Activated CD4-positive, alpha-beta T cell treated with anti-CD3 and anti-CD28 coated beads, Interleukin-2, amount 50 U/mL, for 1 hour (primary cell): ENCODE results near the gene TMPO.
"Not testable (repeated sequence)": the region's sequence is repeated elsewhere in the genome, so short reads cannot be mapped to it uniquely, and the experiment has no call there.

Experiments used
- DNase-seq: peaks from one replicate; pipeline ENCODE4 v3.0.0-alpha.2; 2020

Gene TMPO

DNA sequence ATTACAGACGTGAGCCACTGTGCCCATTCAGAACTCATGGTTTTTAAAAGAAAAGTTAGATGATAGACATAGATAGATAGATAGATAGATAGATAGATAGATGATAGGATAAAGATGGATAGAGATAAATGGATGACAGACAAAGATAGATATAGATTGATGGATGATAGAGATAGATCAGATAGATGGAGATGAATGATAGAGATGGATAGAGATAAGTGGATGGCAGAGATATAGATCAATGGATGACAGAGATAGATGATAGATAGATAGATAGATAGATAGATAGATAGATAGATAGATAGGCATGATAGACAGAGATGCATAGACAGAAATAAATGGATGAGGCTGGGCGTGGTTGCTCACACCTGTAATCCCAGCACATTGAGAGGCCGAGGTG, 64.4 kb downstream of the TMPO start:
- DNase-seq, result no peak

DNA sequence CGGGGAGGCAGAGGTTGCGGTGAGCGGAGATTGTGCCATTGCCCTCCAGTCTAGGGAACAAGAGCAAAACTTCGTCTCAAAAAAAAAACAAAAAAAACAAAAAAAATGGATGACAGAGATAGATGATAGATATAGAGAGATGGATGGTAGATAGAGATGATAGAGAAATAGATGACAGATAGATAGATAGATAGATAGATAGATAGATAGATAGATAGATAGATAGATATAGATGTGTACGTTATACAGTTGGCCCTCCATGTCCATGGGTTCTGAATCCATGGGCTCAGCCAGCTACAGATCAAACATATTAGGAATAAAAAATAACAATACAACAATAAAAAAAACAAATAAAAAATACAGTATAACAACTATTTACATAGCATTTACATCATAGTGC, 65.3 kb downstream of the TMPO start:
- no peak for DNase-seq

DNA sequence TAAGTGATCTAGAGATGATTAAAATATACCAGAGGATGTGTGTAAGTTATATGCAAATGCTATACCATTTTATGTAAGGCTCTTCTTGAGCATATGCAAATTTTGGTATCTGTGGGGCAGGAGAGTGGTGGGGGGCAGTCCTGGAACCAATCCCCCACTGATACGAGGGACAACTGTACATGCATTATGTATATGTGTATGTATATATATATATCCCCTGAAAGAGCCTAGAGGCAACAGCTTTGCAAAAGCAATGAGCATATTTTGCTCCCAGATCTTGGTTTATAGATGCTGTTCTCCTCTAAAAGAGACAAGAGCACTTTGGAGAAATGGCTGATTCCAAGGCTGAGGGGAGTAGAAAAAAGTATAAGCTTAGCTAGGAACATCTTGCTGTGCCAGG, 65.7 kb downstream of the TMPO start:
- DNase-seq, result no peak

DNA sequence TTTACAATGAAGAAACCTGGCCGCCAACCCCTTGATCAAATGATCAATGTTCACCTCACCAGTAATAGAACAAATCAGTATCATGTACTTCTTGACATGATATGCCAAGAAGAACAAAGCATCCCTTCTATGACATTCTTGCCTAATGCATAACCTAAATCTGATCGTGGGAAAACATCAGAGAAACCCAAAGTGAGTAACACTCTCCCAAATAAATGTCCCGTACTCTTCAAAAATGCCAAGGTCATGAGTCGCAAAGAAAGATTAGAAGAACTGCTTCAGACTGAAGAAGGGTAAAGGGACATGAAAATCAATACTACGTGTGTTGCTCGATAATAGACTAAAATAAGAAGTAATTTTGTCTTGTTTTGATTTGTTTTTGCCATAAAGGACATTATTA, 66.7 kb downstream of the TMPO start:
- DNase-seq, result no peak

DNA sequence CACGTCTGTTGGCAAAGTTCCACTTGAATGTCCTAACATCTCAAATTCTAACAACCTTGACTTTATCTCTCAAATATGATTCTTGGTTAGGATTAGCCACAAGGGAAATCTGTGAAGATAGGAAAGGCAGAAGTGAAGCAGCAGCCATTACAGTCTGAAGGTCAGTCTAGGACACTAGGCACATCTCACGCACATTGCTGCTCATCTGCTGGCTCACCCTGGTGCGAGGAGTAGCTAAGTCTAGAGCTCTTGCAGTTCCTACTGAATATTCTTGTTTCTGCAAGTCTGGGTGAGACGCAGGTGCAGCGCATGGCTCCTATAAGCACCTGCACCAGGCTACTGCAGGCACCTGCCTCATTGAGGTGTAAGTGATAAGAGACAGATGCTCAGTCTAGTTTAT, 71.7 kb downstream of the TMPO start:
- DNase-seq, result no peak

DNA sequence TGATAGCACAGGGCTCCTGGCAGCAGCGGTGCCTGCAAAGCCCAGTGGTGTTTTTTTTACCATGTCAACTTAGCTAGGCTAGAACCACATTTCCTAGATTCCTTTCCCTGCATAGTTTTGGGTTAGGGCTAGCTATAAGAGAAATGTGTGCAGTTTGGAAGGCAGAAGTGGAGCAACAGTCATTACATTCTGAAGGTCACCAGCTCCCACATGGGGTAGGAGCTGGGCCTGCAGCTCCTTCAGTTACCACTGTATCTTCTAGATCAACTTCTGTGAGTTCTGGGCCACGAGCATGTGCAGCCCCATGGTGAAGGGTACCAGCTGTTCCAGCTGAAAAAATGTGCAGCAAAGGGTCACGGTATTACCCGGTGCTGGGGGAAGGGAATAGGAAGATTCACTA, 75.8 kb downstream of the TMPO start:
- DNase-seq, result no peak

DNA sequence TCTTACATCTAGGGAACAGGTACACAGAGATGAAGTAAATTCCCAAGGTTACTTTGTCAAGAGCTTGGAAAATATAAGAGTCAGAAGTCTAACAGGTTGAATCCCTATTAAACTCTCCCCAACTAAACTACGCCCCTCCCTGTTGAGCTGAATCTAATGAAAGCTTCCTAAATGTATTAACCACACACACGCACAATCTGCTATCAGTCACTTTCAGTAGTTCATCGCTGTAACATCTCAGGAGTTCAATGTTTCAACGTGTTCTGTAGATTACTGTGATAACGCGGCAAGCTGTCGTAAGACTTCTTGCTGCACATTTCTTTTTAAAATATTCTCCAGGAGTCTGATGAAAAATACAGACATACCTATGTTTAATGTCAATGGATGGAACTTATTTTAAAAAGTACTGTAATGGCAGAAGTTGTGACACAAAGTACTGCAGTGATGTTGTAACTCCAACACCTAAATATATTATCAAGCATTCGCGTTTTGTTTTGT, 77.5 kb downstream of the TMPO start:
- DNase-seq, result no peak

DNA sequence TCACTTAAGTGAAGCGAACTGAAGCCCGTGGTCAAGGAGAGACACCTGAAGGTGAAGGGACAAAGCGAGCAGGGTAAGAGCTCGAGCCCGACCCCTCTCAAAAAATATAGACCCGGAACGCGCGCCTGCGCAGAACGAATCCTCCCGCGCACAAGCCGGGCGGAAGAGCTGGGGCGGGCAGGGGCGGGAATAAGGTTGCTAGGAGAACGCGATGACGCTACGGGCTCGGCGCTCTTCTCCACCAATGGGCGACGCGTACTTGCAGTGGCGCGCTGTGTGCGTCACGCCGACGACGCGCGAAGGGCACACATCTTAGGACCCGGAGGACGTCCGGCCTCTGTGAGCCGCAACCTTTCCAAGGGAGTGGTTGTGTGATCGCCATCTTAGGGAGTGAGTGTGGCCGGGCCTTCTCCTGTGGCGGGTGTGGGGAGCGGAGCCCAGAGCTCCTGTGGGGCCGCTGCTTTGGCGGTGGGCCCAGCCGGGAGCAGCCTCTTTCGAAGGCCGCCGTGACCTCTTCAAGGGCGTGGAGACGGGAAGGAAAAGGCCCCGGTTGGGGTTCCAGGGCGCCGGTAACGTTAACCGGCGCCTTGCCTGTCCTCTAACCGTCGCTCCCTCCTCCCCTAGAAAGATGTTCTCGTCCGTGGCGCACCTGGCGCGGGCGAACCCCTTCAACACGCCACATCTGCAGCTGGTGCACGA, 78.1 kb downstream of the TMPO start, which contains the start of gene SLC25A3:
Gene SLC25A3, plus strand, starts transcription at position 336 of the 699 bp plus-strand sequence. Its CDS starts 293 bp downstream, at position 629.
- DNase-seq, result peak; percentile 95

DNA sequence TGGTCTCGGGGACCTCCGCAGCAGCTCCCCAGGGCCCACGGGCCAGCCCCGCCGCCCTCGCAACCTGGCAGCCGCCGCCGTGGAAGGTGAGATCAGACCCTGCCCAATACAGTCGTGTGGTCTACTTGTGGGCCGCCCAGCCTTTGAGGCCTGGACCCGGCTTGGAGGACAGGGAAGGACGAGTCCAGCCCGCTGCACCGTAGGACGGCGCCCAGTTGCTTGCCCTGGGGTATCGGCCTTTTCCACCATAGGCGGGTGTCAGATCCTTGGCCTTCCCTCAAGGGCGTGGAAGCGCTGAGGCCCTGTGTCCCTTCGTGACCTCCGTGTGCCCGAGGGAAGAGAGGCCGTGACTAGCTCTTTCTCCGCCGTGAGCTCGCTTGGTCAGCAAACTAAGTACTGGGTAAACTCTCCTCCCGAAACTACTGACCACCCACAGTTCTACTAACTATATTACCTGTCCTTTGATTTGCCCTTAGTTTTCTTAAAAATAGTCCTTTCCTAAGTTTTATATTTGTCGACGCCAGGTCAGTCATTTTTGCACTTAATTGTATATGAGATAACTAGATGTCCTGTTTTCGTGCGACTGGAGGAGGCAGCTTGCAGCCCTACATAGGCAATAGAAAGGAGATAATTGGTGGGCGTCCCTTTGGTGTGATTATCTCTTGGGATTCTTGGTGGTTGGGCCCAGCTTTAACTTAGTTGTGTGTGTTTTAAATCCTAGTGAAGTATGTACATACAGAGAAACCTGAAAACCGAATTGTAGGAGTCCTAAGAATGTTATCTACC, 78.9 kb downstream of the TMPO start:
- no peak for DNase-seq

DNA sequence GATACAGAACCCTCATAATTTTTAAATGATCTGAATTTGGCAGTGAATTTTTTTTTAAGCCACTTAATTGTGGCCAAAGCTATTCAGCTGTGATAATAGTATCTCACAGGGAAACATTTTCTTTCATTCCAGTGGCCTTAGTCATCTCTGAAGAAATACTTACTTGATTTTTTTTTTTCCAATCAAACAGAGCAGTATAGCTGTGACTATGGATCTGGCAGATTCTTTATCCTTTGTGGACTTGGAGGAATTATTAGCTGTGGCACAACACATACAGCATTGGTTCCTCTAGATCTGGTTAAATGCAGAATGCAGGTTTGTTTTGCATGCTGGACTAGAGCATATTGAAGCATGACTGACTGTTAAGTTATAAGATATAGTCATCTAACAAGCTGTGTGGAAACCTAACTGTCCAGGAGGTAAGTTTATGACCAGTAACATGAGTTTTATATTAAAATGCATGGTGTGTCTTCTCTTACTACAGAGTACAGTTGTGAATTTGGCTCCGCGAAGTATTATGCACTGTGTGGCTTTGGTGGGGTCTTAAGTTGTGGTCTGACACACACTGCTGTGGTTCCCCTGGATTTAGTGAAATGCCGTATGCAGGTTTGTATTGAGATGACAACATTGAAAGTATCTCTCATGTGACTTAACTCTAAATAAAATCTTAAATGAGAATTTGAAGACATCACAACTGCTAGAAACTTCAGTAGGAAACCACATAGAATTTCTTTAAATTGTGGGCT, 80.0 kb downstream of the TMPO start:
- DNase-seq, result no peak

DNA sequence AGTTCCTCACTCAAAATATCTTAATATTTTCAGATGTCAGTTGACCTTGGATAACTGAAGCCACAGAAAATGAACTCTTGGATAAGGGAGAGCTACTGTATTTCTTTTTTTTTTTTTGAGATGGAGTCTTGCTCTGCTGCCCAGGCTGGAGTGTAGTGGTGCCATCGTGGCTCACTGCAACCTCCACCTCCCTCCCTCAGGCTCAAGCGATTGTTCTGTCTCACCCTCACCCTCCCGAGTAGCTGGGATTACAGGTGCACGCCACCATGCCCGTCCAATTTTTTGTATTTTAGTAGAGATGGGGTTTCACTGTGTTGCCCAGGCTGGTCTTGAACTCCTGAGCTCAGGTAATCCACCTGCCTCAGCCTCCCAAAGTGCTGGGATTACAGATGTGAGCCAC, 81.9 kb downstream of the TMPO start:
- DNase-seq, result not testable (repeated sequence)
